Astrocyte of the spinal cord (primary cell): ENCODE data around the gene SLC6A13.

Source experiments
- DNase-seq: peaks from one replicate; pipeline ENCODE4 v3.0.0; 2011; ENCODE audit warnings: low read depth, low spot score
- H3K4me3 ChIP-seq: 2 replicates; pipeline ENCODE4 v1.5.1; 2011; ENCODE audit warnings: low read depth, mild to moderate bottlenecking, low read length, moderate library complexity
- in situ Hi-C: cut with HindIII; loops from 2 replicates; pipeline ENCODE4 v1.10.0; 2017; ENCODE audit warnings: low sequenced_read_pairs
- TF ChIP-seq, protein P1 (sequence below): IDR thresholded peaks from 2 replicates; pipeline ENCODE4 v1.5.1; 2012; ENCODE audit warnings: low read depth, mild to moderate bottlenecking, low read length, inconsistent platforms

The SLC6A13 gene

DNA sequence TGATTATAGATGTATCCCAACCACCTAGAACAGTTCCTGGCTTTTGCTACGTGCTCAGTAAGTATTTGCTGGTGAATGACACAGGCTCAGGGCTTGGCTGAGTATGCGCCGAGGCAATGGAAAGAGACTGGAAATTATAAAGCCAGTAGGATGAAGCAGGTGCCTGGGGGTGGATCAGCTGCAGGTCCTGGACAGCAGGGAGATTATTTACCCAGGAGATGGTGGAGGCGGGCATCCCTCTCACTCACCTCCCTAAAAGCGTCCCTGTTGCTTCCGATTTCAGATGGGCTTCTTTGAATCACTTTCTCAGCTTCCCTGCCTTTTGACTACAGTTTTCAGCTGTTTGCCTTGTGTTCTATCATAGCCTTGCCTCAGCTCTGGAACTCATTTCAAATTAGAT is 6.4 kb downstream of the SLC6A13 start:
- TF ChIP-seq, protein P1, sequence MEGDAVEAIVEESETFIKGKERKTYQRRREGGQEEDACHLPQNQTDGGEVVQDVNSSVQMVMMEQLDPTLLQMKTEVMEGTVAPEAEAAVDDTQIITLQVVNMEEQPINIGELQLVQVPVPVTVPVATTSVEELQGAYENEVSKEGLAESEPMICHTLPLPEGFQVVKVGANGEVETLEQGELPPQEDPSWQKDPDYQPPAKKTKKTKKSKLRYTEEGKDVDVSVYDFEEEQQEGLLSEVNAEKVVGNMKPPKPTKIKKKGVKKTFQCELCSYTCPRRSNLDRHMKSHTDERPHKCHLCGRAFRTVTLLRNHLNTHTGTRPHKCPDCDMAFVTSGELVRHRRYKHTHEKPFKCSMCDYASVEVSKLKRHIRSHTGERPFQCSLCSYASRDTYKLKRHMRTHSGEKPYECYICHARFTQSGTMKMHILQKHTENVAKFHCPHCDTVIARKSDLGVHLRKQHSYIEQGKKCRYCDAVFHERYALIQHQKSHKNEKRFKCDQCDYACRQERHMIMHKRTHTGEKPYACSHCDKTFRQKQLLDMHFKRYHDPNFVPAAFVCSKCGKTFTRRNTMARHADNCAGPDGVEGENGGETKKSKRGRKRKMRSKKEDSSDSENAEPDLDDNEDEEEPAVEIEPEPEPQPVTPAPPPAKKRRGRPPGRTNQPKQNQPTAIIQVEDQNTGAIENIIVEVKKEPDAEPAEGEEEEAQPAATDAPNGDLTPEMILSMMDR: no peak
- no peak overlapping the region for H3K4me3 ChIP-seq
- DNase-seq: no peak
- in situ Hi-C loops: no loop called here

DNA sequence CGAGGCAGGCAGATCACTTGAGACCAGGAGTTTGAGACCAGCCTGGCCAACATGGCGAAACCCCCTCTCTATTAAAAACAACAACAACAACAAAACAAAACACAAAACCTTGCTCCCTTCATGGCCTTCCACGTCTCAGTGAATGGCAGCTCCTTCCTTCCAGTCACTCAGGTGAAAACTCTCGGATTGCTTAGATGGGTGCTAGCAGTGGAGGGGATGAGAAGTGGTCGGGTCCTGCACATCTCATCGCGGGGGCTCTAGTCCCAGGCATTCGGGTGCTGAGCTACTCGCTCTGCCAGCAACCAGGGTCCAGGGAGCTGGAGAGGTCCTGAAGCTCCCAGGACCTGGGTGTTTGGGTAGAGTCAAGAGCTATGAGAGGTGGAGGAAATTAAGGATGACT is 7.7 kb downstream of the SLC6A13 start:
- in situ Hi-C loops: no loop called here

DNA sequence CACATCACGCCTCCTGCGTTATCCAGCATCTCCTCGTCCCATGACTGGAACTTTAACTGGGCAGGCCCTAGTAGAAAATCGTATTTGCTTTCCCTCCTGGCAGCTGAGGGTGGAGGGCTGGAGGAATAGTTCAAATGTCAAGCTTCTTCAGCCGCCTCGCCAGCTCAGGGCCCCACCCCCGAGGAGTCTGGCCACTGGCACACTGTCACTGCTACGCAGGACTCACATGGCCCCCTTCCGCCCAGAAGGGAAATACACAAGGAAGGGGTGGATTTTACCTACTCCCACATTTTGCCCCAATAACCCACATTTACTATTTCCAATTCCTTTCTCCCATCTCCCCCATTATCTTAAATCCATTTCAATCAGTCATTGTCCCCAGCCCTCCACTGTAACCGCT is 8.6 kb downstream of the SLC6A13 start:
- no peak for DNase-seq
- no peak overlapping the region for H3K4me3 ChIP-seq
- in situ Hi-C loops: no loop called here
- TF ChIP-seq, protein P1: no peak

More for the DNA sequence above, 7.7 kb downstream of the SLC6A13 start:
- TF ChIP-seq, protein P1: no peak
- DNase-seq: no peak
- no peak overlapping the region for H3K4me3 ChIP-seq

DNA sequence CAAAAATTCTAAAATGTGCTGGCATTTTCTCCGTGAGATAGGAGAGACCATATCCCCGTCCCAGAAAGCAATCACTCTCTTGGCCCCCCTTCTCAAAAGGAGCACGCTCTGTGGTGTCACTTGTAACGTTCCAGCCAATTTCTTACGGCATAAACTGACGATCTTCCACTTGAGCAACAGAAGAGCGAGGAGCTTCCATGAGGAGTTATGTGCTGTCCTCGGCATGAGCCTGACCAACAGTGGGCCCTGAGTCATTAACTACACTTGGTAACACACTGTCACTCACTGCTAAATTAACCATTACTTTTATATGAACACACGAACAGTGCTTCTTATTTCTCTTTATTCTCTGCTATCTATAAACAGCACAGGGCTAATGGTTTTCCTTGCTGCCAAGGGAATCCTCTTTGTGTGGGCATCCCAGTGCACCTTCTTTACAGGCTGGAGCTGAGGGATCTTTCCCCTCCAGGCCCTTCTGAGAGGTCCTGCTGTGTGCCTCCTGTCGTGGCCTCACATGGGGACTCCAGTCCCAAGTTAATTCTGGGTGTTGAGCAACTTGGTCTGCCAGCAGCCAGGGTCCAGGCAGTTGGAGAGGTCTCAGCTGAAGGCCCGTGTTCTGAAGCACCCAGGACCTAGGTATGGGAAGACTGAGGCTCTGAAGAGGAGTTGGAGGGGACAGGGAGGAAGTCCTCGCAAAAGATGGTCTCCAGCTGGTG is 9.4 kb downstream of the SLC6A13 start:
- in situ Hi-C loops: no loop called here
- DNase-seq: no peak
- TF ChIP-seq, protein P1: no peak
- H3K4me3 ChIP-seq: no peak overlapping the region

DNA sequence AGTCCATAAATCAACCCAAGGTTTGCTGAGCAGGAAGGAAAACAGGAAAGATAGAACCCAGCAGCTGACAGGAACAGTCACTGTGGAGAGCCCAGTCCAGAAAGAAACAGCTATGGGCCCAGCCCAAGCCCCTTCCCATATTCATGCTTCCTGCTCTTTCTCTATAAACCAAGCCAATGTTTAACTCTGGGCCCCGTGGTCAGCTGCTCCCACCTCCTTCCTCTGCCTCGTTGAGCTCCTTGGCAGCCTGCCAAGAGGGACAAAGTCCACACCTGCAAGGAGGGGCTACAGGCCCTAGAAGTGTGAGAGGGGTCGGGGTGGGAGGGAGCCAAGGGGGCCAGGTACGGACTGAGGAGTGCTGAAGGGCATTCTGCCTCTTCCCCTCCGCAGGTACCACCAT is 10.0 kb downstream of the SLC6A13 start:
- in situ Hi-C loops: no loop called here
- DNase-seq: no peak
- no peak overlapping the region for H3K4me3 ChIP-seq
- TF ChIP-seq, protein P1: no peak

DNA sequence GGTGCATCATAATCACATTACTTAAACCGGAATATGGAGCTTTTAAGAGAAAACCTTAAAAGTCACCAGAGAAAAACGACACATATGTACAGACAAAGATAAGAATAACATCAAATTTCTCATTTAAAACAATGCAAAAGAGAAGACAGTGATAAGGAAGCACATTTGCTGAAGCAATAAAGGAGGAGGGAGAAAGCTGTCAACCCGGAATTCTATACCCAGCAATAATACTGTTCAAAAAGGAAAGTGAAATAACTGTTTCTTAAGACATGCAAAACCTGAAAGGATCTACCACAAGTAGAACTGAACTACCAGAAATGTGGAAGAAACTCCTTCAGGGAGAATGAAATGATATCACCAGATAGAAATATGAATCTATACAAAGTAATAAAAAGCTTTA is 15.4 kb downstream of the SLC6A13 start:
- in situ Hi-C loops: no loop called here
- TF ChIP-seq, protein P1: no peak
- no peak for DNase-seq

More for the DNA sequence above, 15.4 kb downstream of the SLC6A13 start:
- no peak overlapping the region for H3K4me3 ChIP-seq
